Tibial artery (tissue), 4 donors: ENCODE results near the gene HDDC3.
A peak's percentile ranks its signal among the peaks of the same experiment; 100 is the strongest.

Experiments
- DNase-seq, 2 donors: peaks; one replicate each; pipeline ENCODE4 v3.0.0-alpha.2; 2019
- H3K27ac ChIP-seq, 2 donors: fragments of 200-600 bp; sonication (generic) in 1 of 2; 1 replicate in 1 of 2; 2 replicates in 1 of 2; pipeline ENCODE4 v1.5.1; 2018 to 2019; ENCODE audit warnings: mild to moderate bottlenecking in 1 of 2
- H3K27me3 ChIP-seq, 2 donors: fragments of 200-600 bp; sonication (generic) in 1 of 2; one replicate each; pipeline versions ENCODE4 v1.5.1 to v1.6.0; 2016 to 2019
- H3K36me3 ChIP-seq, 3 donors: fragments of 200-600 bp; sonication (generic) in 2 of 3; one replicate each; pipeline ENCODE4 v1.5.1; 2016 to 2019; ENCODE audit warnings: mild to moderate bottlenecking in 2 of 3
- H3K4me1 ChIP-seq, 4 donors: fragments of 200-600 bp; sonication (generic) in 2 of 4; 1 replicate in 3 of 4; 2 replicates in 1 of 4; pipeline ENCODE4 v1.5.1; 2016 to 2019
- H3K4me3 ChIP-seq, 2 donors: fragments of 200-600 bp; sonication (generic) in 1 of 2; 1 replicate in 1 of 2; 2 replicates in 1 of 2; pipeline ENCODE4 v1.5.1; 2018 to 2019; ENCODE audit warnings: mild to moderate bottlenecking in 2 of 2
- H3K9me3 ChIP-seq, 3 donors: fragments of 200-600 bp; sonication (generic) in 1 of 3; one replicate each; pipeline ENCODE4 v1.5.1; 2016 to 2019
- intact Hi-C: fragments of 100-400 bp; cut with DNase I; formaldehyde crosslinking; loops from one replicate; pipeline ENCODE4 v1.15.0; 2023; ENCODE audit warnings: low total_unique reads
- TF ChIP-seq, protein P1 (sequence below), 2 experiments: fragments of 200-600 bp in 1 of 2; fragments of 450-650 bp in 1 of 2; IDR thresholded peaks; one replicate each; pipeline ENCODE4 v1.5.1; 2017 to 2019; ENCODE audit warnings: antibody characterized with exemption in 2 of 2, mild to moderate bottlenecking in 1 of 2, moderate library complexity in 1 of 2

Gene HDDC3

GRCh38 chr15:90957031-90957790 is 24.9 kb upstream of the HDDC3 start:
- intact Hi-C loops = loop anchor here (5.0 kb wide), 2 partner anchors 35 to 90 kb away; partner anchors contain the start of gene PRC1
- H3K27me3 ChIP-seq = no peaks in the 10 kb centered on the region
- H3K9me3 ChIP-seq = no peaks in the 10 kb centered on the region
- H3K4me3 ChIP-seq = peak overlapping the region; percentile 75 to 88
- H3K36me3 ChIP-seq = peaks cover 0 to 32% (median 30%) of the 10 kb centered on the region in 3 donors
- DNase-seq = no peak
- H3K4me1 ChIP-seq = peaks cover 0 to 65% (median 55%) of the 10 kb centered on the region in 4 donors
- H3K27ac ChIP-seq = peak overlapping the region; percentile 83 to 86
- TF ChIP-seq, protein P1, sequence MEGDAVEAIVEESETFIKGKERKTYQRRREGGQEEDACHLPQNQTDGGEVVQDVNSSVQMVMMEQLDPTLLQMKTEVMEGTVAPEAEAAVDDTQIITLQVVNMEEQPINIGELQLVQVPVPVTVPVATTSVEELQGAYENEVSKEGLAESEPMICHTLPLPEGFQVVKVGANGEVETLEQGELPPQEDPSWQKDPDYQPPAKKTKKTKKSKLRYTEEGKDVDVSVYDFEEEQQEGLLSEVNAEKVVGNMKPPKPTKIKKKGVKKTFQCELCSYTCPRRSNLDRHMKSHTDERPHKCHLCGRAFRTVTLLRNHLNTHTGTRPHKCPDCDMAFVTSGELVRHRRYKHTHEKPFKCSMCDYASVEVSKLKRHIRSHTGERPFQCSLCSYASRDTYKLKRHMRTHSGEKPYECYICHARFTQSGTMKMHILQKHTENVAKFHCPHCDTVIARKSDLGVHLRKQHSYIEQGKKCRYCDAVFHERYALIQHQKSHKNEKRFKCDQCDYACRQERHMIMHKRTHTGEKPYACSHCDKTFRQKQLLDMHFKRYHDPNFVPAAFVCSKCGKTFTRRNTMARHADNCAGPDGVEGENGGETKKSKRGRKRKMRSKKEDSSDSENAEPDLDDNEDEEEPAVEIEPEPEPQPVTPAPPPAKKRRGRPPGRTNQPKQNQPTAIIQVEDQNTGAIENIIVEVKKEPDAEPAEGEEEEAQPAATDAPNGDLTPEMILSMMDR (IDR thresholded peaks at IDR 0.05) = no peak

DNA sequence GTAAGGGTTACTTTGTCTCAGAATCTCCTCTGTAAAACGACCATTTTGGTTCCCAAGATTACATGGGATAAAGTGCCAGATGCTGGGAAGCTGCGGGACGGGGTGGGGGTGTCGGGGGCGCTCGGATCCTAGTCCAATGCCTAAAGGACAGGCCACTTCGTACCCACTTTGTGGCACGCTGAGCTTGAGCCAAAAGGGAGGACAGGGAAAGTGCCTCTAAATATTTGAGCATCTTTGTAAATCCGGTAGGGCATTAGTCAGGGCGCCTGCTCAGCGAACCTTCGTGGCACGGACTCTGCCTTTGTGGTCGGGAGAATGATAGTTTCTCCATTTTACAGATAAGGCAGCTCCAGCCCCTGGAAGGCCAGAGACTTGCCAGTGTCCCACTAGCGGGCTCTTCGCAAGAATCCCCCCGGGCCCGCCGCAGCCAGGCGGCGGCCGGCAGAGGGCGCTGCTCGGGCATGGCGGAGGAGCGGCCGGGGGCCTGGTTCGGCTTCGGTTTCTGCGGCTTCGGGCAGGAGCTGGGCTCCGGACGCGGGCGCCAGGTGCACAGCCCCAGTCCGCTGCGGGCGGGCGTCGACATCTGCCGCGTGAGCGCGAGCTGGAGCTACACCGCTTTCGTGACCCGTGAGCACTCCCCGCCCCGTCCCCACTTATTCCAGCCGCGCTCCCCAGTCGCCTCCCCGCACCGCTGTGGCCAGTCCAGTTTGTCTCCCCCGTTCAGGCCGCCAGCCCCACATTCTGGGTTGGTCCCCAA is 24.1 kb upstream of the HDDC3 start:
- DNase-seq = peak; percentile 57 to 86
- no peaks in the 10 kb centered on the region for H3K9me3 ChIP-seq
- intact Hi-C loops = loop anchor here (5.0 kb wide), 2 partner anchors 36 to 91 kb away; partner anchors contain the start of gene PRC1
- H3K27ac ChIP-seq = peak overlapping the region; percentile 83 to 86
- H3K4me1 ChIP-seq = peaks cover 0 to 64% (median 54%) of the 10 kb centered on the region in 4 donors
- H3K4me3 ChIP-seq = peak overlapping the region; percentile 75 to 88
- H3K36me3 ChIP-seq = peaks cover under 1 to 32% (median 30%) of the 10 kb centered on the region in 3 donors
- TF ChIP-seq, protein P1 (IDR thresholded peaks at IDR 0.05) = peak; percentile 92 to 97
- H3K27me3 ChIP-seq = no peaks in the 10 kb centered on the region

DNA sequence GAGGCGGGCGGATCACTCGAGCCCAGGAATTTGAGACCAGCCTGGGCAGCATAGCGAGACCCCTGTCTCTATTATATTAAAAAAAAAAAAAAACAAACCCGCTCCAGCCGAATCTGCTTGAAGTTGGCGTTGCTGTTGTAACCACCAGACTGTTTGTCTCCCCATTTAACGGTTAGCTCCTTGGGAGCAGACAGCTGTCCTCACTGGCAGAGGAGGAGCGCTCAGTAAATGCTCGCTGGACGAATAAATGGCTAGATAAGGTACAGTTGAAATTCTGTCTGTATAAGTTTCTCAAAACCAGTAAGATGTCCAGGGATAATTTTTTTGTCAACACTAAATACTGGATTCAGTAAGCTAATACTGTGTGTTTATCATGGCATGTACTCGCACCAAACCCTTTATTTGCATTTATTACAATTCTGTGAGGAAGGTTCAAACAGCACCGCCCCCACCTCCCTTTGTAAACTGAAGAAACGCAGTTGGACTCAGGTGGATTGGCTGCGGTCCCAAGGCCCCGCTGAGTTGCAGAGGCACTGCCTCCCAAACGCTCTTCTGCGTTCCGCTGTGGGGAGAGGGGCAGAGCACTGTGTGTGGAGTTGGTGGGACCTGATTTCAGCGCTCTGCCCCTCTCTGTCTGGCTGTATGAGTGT is 23.4 kb upstream of the HDDC3 start:
- Histone ChIP-seq H3K27ac (peak overlapping the region; percentile 93 to 96), H3K36me3 (peaks cover 8 to 33% (median 28%) of the 10 kb centered on the region in 3 donors), H3K4me3 (peak overlapping the region; percentile 87 to 88), H3K4me1 (peaks cover 0 to 57% (median 49%) of the 10 kb centered on the region in 4 donors), H3K27me3 (no peaks in the 10 kb centered on the region), H3K9me3 (no peaks in the 10 kb centered on the region)
- DNase-seq = no peak
- TF ChIP-seq, protein P1 (IDR thresholded peaks at IDR 0.05) = no peak
- intact Hi-C loops = loop anchor here (5.0 kb wide), 2 partner anchors 37 to 92 kb away; partner anchors contain the start of gene PRC1

- Histone ChIP-seq H3K9me3 (no peaks in the 10 kb centered on the region), H3K36me3 (peaks cover 16 to 41% (median 36%) of the 10 kb centered on the region in 3 donors), H3K4me1 (peaks cover 0 to 50% (median 42%) of the 10 kb centered on the region in 4 donors), H3K27ac (peak within 1 kb of the TSS; percentile 93 to 96), H3K27me3 (no peaks in the 10 kb centered on the region), H3K4me3 (peak within 1 kb of the TSS; percentile 80 to 87)
- TF ChIP-seq, protein P1 (IDR thresholded peaks at IDR 0.05) = no peak
- intact Hi-C loops = loop anchor here (5.0 kb wide), 2 partner anchors 37 to 92 kb away; partner anchors contain the start of gene PRC1
- peak; percentile 95 to 98 for DNase-seq
These were observed 22.6 kb upstream of the HDDC3 start, which contains the start of gene RCCD1 for GRCh38 chr15:90954712-90955623. RCCD1 (plus strand) TSS chr15:90954884; CDS start chr15:90956735, 1,851 bp downstream.
